Smooth muscle cell (in vitro differentiated cells): Measurements from ENCODE around the gene MYCBPAP. TPM values are rescaled to one million over a fixed set of nuclear protein-coding genes. Genes with fewer than 3 reads are reported as not detected.

ENCODE experiments used
- DNase-seq: peaks from one replicate; lab custom pipeline; 2025; ENCODE audit not compliant: unreplicated experiment; lab: John Stamatoyannopoulos, UW
- H2AFZ ChIP-seq: fragments of 200-600 bp; sonication (generic); 2 replicates; pipeline ENCODE4 v1.6.0; 2016; ENCODE audit warnings: antibody characterized with exemption, low read depth, mild to moderate bottlenecking
- H3F3A ChIP-seq: fragments of 200-600 bp; sonication (generic); 2 replicates; pipeline ENCODE4 v1.6.0; 2017; ENCODE audit warnings: antibody characterized with exemption, low read depth
- H3K27ac ChIP-seq: fragments of 200-600 bp; sonication (generic); 2 replicates; pipeline ENCODE4 v1.5.1; 2016; ENCODE audit warnings: low read depth, mild to moderate bottlenecking
- H3K27me3 ChIP-seq: fragments of 200-600 bp; sonication (generic); 2 replicates; pipeline ENCODE4 v1.6.1; 2016; ENCODE audit warnings: low read depth, mild to moderate bottlenecking
- H3K36me3 ChIP-seq: fragments of 200-600 bp; sonication (generic); 2 replicates; pipeline ENCODE4 v1.5.1; 2016; ENCODE audit warnings: low read depth
- H3K4me1 ChIP-seq: fragments of 200-600 bp; sonication (generic); 2 replicates; pipeline ENCODE4 v1.5.1; 2016; ENCODE audit warnings: low read depth
- H3K4me2 ChIP-seq: fragments of 200-600 bp; sonication (generic); 2 replicates; pipeline ENCODE4 v1.6.0; 2016; ENCODE audit warnings: mild to moderate bottlenecking
- H3K4me3 ChIP-seq: fragments of 200-600 bp; sonication (generic); 2 replicates; pipeline ENCODE4 v1.5.1; 2016; ENCODE audit warnings: mild to moderate bottlenecking
- H3K79me2 ChIP-seq: fragments of 200-600 bp; sonication (generic); 2 replicates; pipeline ENCODE4 v1.6.0; 2016; ENCODE audit warnings: low read depth, mild to moderate bottlenecking
- H3K9ac ChIP-seq: fragments of 200-600 bp; sonication (generic); 2 replicates; pipeline ENCODE4 v1.6.0; 2016; ENCODE audit warnings: low read depth
- H3K9me3 ChIP-seq: fragments of 200-600 bp; sonication (generic); replicated peaks from 2 replicates; pipeline ENCODE4 v1.5.1; 2016; ENCODE audit warnings: low read depth
- H4K20me1 ChIP-seq: fragments of 200-600 bp; sonication (generic); 2 replicates; pipeline ENCODE4 v1.6.0; 2016; ENCODE audit warnings: low read depth
- WGBS: methylation state at CpG from one replicate; pipeline ENCODE4 v1.1.7; 2016; ENCODE audit warnings: low lambda C conversion rate; 5-methylcytosine and 5-hydroxymethylcytosine counted together
- polyA plus RNA-seq: library from polyadenylated mRNA; unstranded; fragments of >200 nt; fragmentation: Nextera tagmentation; extraction: Ambion mirVana; gene quantifications from 2 replicates; pipeline ENCODE4 v1.2.1, GENCODE V29; 2016
- total RNA-seq: library from RNA; depleted of rRNA; stranded (reverse); fragments of >200 nt; gene quantifications from 2 replicates; pipeline ENCODE4 v1.2.3, GENCODE V29; 2014
- TF ChIP-seq, protein P1 (sequence below): fragments of 200-600 bp; sonication (generic); IDR thresholded peaks from 2 replicates; pipeline ENCODE4 v1.5.1; 2017; ENCODE audit warnings: borderline replicate concordance, mild to moderate bottlenecking, antibody characterized with exemption; ENCODE audit not compliant: insufficient read depth, poor library complexity, severe bottlenecking

MYCBPAP gene
- total and polyA plus RNA-seq, 2 experiments from 2014 or later = 0.90 to 0.97 TPM

DNA sequence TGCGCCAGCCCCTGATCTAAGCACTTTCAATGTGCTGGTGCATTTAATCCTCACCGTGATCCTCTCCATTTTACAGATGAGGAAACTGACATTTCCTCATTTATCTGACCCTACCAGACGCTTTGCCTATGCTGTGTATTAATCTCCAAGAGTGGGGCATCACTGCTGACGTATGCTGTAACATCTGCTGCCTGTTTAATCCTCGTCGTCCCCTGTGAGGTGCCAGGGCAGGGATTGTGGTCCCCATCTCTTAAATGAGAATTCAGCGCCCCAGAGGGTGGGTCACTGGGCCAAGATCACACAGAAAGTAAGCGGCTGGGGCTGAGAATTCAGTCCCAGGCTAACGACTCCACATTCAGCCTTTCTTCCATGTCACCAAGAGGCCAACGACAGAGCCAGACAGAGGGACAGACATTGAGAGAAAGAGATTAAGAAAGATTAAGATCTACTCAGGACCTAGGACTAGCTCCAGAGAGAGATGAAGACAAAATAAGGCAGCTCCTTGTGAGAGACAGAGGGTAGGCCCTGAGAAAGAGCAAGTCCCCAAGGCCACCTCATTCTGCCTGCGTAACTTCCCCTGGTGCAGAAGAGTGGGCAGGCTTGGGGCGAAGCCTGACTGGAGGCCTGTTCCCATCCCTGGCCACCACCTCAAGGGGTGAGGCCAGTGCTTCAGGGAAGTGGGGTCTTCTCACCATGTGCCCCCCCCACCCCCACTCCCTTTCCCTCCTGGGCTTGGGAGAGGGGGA lies 65.8 kb downstream of the MYCBPAP start:
- H4K20me1 ChIP-seq = no peaks in the 10 kb centered on the region
- no peaks in the 10 kb centered on the region for H3F3A ChIP-seq
- no peak overlapping the region for H3K4me2 ChIP-seq
- no peak overlapping the region for H3K4me3 ChIP-seq
- WGBS = 82% methylated on average over 12 of the region's 12 CpGs
- H3K36me3 ChIP-seq = no peaks in the 10 kb centered on the region
- H3K9me3 ChIP-seq = no peaks in the 10 kb centered on the region
- TF ChIP-seq, protein P1, sequence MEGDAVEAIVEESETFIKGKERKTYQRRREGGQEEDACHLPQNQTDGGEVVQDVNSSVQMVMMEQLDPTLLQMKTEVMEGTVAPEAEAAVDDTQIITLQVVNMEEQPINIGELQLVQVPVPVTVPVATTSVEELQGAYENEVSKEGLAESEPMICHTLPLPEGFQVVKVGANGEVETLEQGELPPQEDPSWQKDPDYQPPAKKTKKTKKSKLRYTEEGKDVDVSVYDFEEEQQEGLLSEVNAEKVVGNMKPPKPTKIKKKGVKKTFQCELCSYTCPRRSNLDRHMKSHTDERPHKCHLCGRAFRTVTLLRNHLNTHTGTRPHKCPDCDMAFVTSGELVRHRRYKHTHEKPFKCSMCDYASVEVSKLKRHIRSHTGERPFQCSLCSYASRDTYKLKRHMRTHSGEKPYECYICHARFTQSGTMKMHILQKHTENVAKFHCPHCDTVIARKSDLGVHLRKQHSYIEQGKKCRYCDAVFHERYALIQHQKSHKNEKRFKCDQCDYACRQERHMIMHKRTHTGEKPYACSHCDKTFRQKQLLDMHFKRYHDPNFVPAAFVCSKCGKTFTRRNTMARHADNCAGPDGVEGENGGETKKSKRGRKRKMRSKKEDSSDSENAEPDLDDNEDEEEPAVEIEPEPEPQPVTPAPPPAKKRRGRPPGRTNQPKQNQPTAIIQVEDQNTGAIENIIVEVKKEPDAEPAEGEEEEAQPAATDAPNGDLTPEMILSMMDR = no peak
- no peaks in the 10 kb centered on the region for H3K27me3 ChIP-seq
- H3K9ac ChIP-seq = no peak overlapping the region
- no peaks in the 10 kb centered on the region for H3K4me1 ChIP-seq
- H3K79me2 ChIP-seq = no peaks in the 10 kb centered on the region
- no peak overlapping the region for H3K27ac ChIP-seq
- no peak for DNase-seq
- no peak overlapping the region for H2AFZ ChIP-seq

DNA sequence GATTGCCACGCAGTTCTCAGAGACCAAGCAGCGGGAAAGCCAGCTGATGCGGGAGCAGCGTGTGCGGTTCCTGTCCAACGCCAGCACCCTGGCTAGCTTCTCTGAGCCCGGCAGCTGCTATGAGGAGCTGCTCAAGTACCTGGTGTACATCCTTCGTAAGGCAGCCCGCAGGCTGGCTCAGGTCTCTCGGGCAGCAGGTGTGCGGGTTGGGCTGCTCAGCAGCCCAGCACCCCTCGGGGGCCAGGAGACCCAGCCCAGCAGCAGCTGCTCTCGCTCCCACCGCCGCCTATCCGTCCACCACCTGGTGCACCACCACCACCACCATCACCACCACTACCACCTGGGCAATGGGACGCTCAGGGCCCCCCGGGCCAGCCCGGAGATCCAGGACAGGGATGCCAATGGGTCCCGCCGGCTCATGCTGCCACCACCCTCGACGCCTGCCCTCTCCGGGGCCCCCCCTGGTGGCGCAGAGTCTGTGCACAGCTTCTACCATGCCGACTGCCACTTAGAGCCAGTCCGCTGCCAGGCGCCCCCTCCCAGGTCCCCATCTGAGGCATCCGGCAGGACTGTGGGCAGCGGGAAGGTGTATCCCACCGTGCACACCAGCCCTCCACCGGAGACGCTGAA lies 67.5 kb downstream of the MYCBPAP start:
- no peaks in the 10 kb centered on the region for H3K27me3 ChIP-seq
- no peak overlapping the region for H2AFZ ChIP-seq
- H3F3A ChIP-seq = no peaks in the 10 kb centered on the region
- H4K20me1 ChIP-seq = no peaks in the 10 kb centered on the region
- no peak for DNase-seq
- no peaks in the 10 kb centered on the region for H3K9me3 ChIP-seq
- 84% methylated on average over 29 of the region's 33 CpGs for WGBS
- H3K27ac ChIP-seq = no peak overlapping the region
- H3K9ac ChIP-seq = no peak overlapping the region
- H3K4me2 ChIP-seq = no peak overlapping the region
- no peaks in the 10 kb centered on the region for H3K36me3 ChIP-seq
- TF ChIP-seq, protein P1 = no peak
- H3K4me1 ChIP-seq = no peaks in the 10 kb centered on the region
- H3K79me2 ChIP-seq = no peaks in the 10 kb centered on the region
- H3K4me3 ChIP-seq = no peak overlapping the region

DNA sequence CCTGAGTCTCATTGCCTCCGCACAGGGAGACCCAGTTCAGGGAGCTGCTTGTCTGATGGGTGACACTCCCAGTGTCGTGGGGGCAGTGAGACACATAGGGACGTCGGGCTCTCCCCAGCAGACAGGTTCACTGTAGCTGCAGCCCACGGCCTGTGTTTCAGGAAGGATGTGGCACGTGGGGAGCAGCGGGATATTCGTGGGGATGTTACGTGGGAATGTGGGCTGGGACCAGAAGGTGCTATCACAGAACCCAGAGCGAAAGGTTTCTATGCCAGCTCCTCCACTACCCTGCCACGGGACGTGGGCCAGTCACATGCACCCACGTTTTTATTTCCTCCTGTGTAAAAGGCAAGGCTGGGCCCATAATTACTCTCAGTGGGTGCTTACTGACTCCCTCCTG lies 68.6 kb downstream of the MYCBPAP start:
- 92% methylated on average over 13 of the region's 13 CpGs for WGBS
- Histone ChIP-seq H2AFZ (no peak overlapping the region), H3F3A (no peaks in the 10 kb centered on the region), H3K79me2 (no peaks in the 10 kb centered on the region), H3K9me3 (no peaks in the 10 kb centered on the region), H3K27me3 (no peaks in the 10 kb centered on the region), H4K20me1 (no peaks in the 10 kb centered on the region), H3K4me3 (no peak overlapping the region), H3K4me1 (no peaks in the 10 kb centered on the region), H3K36me3 (no peaks in the 10 kb centered on the region), H3K27ac (no peak overlapping the region), H3K4me2 (no peak overlapping the region), H3K9ac (no peak overlapping the region)
- TF ChIP-seq, protein P1 = no peak
- no peak for DNase-seq
